GM12878 (cell line): ENCODE data around the gene CMBL. TPM values are rescaled to one million over a fixed set of nuclear protein-coding genes. Genes with fewer than 3 reads are reported as not detected.

Experiments used
- ATAC-seq: fragments of 200-7000 bp; cut with Tn5 transposase; 3 replicates; pipeline ENCODE4 v1.9.1; 2020; ENCODE audit warnings: mild to moderate bottlenecking, moderate library complexity
- BruUV-seq: library from RNA; stranded (reverse); fragments of 400-500 nt; replicated peaks from 2 replicates; lab custom pipeline; 2021; lab: Mats Ljungman, UMichigan
- CTCF ChIA-PET: fragments of 300-600 bp; sonication (Branson Sonifier 250); formaldehyde crosslinking; extraction: SDS; loops from one replicate; lab custom pipeline; 2021; ENCODE audit warnings: inconsistent platforms; lab: Yijun Ruan, JAX
- POLR2A ChIA-PET: fragments of 350-600 bp; formaldehyde crosslinking; extraction: SDS; loops from one replicate; lab custom pipeline; 2021; ENCODE audit warnings: inconsistent platforms; lab: Charles Lee
- RAD21 ChIA-PET: fragments of 300-600 bp; sonication (Branson Sonifier 250); formaldehyde crosslinking; loops from one replicate; lab custom pipeline; 2023; ENCODE audit warnings: antibody characterized with exemption; ENCODE audit not compliant: unreplicated experiment; lab: Charles Lee
- SMC1A ChIA-PET: fragments of 300-600 bp; sonication (Branson Sonifier 250); formaldehyde crosslinking; loops from one replicate; lab custom pipeline; 2023; ENCODE audit not compliant: unreplicated experiment, uncharacterized antibody; lab: Charles Lee
- DNase-seq: peaks from one replicate; pipeline ENCODE4 v3.0.0-alpha.2; 2011; ENCODE audit warnings: low read depth, low spot score
- FAIRE-seq: peaks from 3 replicates; lab custom pipeline; 2011; peaks lifted over from hg19 to GRCh38; lab: Jason Lieb, UNC
- H2AFZ ChIP-seq: 2 replicates; pipeline ENCODE4 v1.6.0; 2011; ENCODE audit warnings: low read depth, low read length, control low read depth; ENCODE audit not compliant: control insufficient read depth
- H3K27ac ChIP-seq: 2 replicates; pipeline ENCODE4 v1.5.1; 2011; ENCODE audit warnings: control low read depth; ENCODE audit not compliant: control insufficient read depth, insufficient read depth
- H3K27me3 ChIP-seq, 2 experiments: replicated peaks in 1 of 2; 2 replicates each; pipeline versions ENCODE4 v1.6.0 to v1.6.1; 2011; ENCODE audit warnings: low read length in 1 of 2; ENCODE audit not compliant: control insufficient read depth in 2 of 2, insufficient read depth in 2 of 2
- H3K36me3 ChIP-seq, 2 experiments: 2 replicates each; pipeline ENCODE4 v1.5.1; 2011; ENCODE audit warnings: low read length in 1 of 2; ENCODE audit not compliant: control insufficient read depth in 2 of 2, insufficient read depth in 2 of 2
- H3K4me1 ChIP-seq: 2 replicates; pipeline ENCODE4 v1.6.1; 2011; ENCODE audit warnings: mild to moderate bottlenecking, low read length, moderate library complexity, mixed read lengths; ENCODE audit not compliant: control insufficient read depth, insufficient read depth
- H3K4me2 ChIP-seq: 2 replicates; pipeline ENCODE4 v1.6.0; 2011; ENCODE audit warnings: control low read depth; ENCODE audit not compliant: control insufficient read depth, insufficient read depth
- H3K4me3 ChIP-seq: fragments of 200-600 bp; sonication (generic); 2 replicates; pipeline ENCODE4 v1.5.1; 2016
- H3K79me2 ChIP-seq: 2 replicates; pipeline ENCODE4 v1.6.0; 2011; ENCODE audit warnings: low read length; ENCODE audit not compliant: control insufficient read depth, insufficient read depth
- H3K9ac ChIP-seq: 2 replicates; pipeline ENCODE4 v1.8.0; 2011; ENCODE audit warnings: low read length, control low read depth, mixed read lengths; ENCODE audit not compliant: control insufficient read depth, insufficient read depth
- H3K9me3 ChIP-seq: replicated peaks from 3 replicates; pipeline ENCODE4 v1.5.1; 2011; ENCODE audit warnings: mild to moderate bottlenecking, low read length; ENCODE audit not compliant: control insufficient read depth, insufficient read depth
- H4K20me1 ChIP-seq: 2 replicates; pipeline ENCODE4 v1.6.0; 2011; ENCODE audit not compliant: control insufficient read depth, insufficient read depth
- CBFB ChIP-seq: IDR thresholded peaks from 2 replicates; pipeline ENCODE4 v1.6.1; 2016; ENCODE audit warnings: antibody characterized with exemption, low read depth
- CHD1 ChIP-seq: IDR thresholded peaks from 2 replicates; pipeline ENCODE4 v1.6.1; 2012; ENCODE audit warnings: low read depth, low read length, improper control_type of control experiment
- EED ChIP-seq: sonication (generic); IDR thresholded peaks from 2 replicates; pipeline ENCODE4 v1.6.1; 2016; ENCODE audit warnings: antibody characterized with exemption, low read depth
- EGR1 ChIP-seq, 2 experiments: IDR thresholded peaks; 1 replicate in 1 of 2; 2 replicates in 1 of 2; pipeline ENCODE4 v1.6.1; 2011 to 2012; ENCODE audit warnings: low read depth in 2 of 2, low read length in 2 of 2, borderline replicate concordance in 1 of 2, mild to moderate bottlenecking in 1 of 2, moderate library complexity in 1 of 2
- MLLT1 ChIP-seq: fragments of 450-650 bp; IDR thresholded peaks from 2 replicates; pipeline ENCODE4 v1.6.1; 2016; ENCODE audit warnings: mild to moderate bottlenecking
- RFX5 ChIP-seq: IDR thresholded peaks from 2 replicates; pipeline ENCODE4 v1.6.1; 2011; ENCODE audit warnings: low read depth, low read length, improper control_type of control experiment
- SMARCA5 ChIP-seq: fragments of 450-650 bp; IDR thresholded peaks from 2 replicates; pipeline ENCODE4 v1.6.1; 2017; ENCODE audit warnings: mild to moderate bottlenecking
- WGBS: methylation state at CpG from one replicate; pipeline ENCODE4 v1.1.6; 2016; ENCODE audit warnings: low lambda C conversion rate; ENCODE audit not compliant: insufficient replicate concordance, insufficient coverage; ENCODE audit errors: missing lambda C conversion rate; 5-methylcytosine and 5-hydroxymethylcytosine counted together
- in situ Hi-C: fragments of 300-500 bp; cut with MboI; formaldehyde crosslinking; loops from 9 replicates; pipeline ENCODE4 v1.14.3; 2018; ENCODE audit warnings: mixed read lengths
- intact Hi-C: fragments of 100-400 bp; cut with micrococcal nuclease; formaldehyde crosslinking; loops from one replicate; pipeline ENCODE4 v1.14.2; 2022; ENCODE audit not compliant: unreplicated experiment
- polyA plus RNA-seq, 11 experiments: library from polyadenylated mRNA; depleted of rRNA in 4 of 11; unstranded in 6 of 11; stranded (reverse) in 5 of 11; fragments of >200 nt; fragmentation: Nextera tagmentation in 4 of 11; fragmentation: Illumina TruSeq in 1 of 11; extraction: Ambion mirVana in 4 of 11; extraction: Trizol in 1 of 11; gene quantifications; 1 replicate in 1 of 11; 2 replicates in 10 of 11; pipeline versions ENCODE4 v1.2.1 to v1.2.3, GENCODE V29; 2011 to 2016; ENCODE audit warnings: inconsistent platforms in 2 of 11, missing spikeins in 2 of 11, low read depth in 1 of 11
- total RNA-seq, 4 experiments: library from RNA; depleted of rRNA in 3 of 4; stranded (reverse); fragments of >200 nt in 3 of 4; fragmentation: Illumina TruSeq in 1 of 4; extraction: Trizol in 1 of 4; gene quantifications; 2 replicates each; pipeline versions ENCODE4 v1.2.1 to v1.2.3, GENCODE V29; 2013 to 2021
- TF ChIP-seq, protein P1 (sequence below): fragments of 450-650 bp; IDR thresholded peaks from 2 replicates; pipeline ENCODE4 v1.6.1; 2017; ENCODE audit warnings: borderline replicate concordance

The CMBL gene
- total and polyA plus RNA-seq, 10 of the 15 experiments (the other 5 are each of a cell fraction or from before 2014, with no cell fraction given), result 1.8 to 15.6 (median 7.5) TPM

- Histone ChIP-seq H3K4me2 (no peak overlapping the region), H3K27me3 (no peaks in the 10 kb centered on the region), H3K4me1 (no peaks in the 10 kb centered on the region), H3K9me3 (no peaks in the 10 kb centered on the region), H3K27ac (no peak overlapping the region), H3K4me3 (no peak overlapping the region), H3K36me3 (no peaks in the 10 kb centered on the region), H3K9ac (no peak overlapping the region), H3K79me2 (no peaks in the 10 kb centered on the region), H4K20me1 (no peaks in the 10 kb centered on the region), H2AFZ (no peak overlapping the region)
- ATAC-seq (no peak), DNase-seq (no peak), FAIRE-seq (no peak)
- 72% methylated on average over 12 of the region's 14 CpGs for WGBS
- in situ Hi-C loops (no loop called here), intact Hi-C loops (no loop called here)
- RAD21 ChIA-PET, result no interaction called here
- POLR2A ChIA-PET, result no interaction called here
- SMC1A ChIA-PET, result no interaction called here
- CTCF ChIA-PET, result interaction anchor here (0.7 kb wide), 1 partner anchor 126 kb away, joined by 3 read pairs; no protein-coding TSS in a partner anchor
- TF ChIP-seq EED (no peak), EGR1 (IDR thresholded peaks at IDR 0.05; ENCODE audit: borderline replicate concordance in 1 of 2, low read depth in 2 of 2, low read length in 2 of 2) (no peak), CHD1 (no peak), MLLT1 (no peak), CBFB (no peak), RFX5 (no peak), SMARCA5 (no peak)
- TF ChIP-seq, protein P1, sequence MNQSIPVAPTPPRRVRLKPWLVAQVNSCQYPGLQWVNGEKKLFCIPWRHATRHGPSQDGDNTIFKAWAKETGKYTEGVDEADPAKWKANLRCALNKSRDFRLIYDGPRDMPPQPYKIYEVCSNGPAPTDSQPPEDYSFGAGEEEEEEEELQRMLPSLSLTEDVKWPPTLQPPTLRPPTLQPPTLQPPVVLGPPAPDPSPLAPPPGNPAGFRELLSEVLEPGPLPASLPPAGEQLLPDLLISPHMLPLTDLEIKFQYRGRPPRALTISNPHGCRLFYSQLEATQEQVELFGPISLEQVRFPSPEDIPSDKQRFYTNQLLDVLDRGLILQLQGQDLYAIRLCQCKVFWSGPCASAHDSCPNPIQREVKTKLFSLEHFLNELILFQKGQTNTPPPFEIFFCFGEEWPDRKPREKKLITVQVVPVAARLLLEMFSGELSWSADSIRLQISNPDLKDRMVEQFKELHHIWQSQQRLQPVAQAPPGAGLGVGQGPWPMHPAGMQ, result no peak
- no TSS peak for BruUV-seq
Observed at GRCh38 chr5:10297646-10298204, 10.0 kb downstream of the CMBL start.
